Measurements from ENCODE around the gene SH2D6. TPM values are rescaled to one million over a fixed set of nuclear protein-coding genes. Genes with fewer than 3 reads are reported as not detected.
A peak's percentile ranks its signal among the peaks of the same experiment; 100 is the strongest.
"Not testable (repeated sequence)": the region's sequence is repeated elsewhere in the genome, so short reads cannot be mapped to it uniquely, and the experiment has no call there.

SH2D6 gene
- total RNA-seq, 1 donor from 2014 or later, result not detected

DNA sequence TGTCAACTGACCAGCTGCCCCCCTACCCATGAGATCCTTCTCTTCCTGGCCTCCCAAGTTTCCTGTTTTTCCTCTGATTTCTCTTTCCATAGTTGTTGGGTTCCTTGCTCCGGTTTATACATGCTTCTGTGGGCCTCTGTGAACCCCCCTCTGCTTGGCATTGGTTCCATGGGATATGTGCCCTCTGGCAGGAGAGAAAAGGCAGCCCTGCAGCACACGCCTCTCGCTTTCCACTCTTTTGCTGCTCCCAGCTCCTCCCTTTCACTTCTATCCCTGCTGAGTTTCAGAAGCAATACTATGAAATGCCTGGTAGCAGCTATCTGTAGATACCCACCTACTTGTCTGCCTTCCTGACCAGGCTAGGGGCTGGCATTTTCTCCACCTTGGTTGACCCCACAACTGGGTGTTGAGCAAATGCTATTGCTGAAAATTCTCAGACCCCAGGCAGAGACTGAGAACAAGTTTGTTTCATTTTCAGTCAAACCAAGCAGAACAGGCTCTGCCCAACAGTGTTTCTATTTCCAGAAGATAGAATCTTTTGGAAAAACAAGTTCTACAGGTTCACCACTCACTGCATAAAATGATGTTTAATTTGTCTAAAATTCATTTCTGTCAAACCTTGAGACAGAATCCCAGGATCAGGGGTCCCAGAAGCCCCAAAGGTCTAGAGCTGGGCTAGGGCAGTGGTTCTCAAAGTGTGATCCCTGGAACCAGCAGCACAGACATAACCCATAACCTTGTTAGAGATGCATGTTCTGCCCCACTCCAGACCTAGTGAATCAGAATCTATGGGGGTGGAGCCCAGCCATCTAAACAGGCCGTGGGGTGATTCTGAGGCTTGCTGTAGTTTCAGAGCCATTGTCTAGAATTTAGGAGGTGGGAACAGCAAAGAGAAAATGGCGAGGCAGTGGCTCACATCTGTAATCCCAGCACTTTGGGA lies 21.7 kb upstream of the SH2D6 start:
- no peak for DNase-seq
- intact Hi-C loops (cut with micrococcal nuclease), result no loop called here
- ATAC-seq, result peak; percentile 18

DNA sequence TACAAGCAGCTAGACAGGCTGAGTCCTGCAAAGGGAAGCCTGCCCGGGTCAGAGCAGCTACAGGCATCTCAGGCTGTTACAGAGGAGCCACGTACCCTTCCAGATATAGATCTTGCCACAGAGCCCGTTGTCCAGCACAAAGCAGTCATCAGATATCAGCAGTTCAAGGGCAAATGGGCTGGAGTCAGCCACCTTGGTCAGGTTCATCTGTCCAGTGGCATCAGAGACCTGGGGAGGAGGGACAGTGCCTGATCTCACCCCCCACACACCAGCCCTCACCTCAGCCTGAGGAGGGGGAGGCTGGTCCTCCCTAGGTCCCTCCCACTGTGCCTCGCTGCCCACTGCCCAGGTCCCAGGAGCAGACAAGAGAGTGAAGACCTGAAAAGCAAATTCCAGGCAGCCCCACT lies 20.6 kb upstream of the SH2D6 start:
- DNase-seq (no peak), ATAC-seq (no peak)
- intact Hi-C loops (cut with micrococcal nuclease), result no loop called here

GRCh38 chr2:85398426-85399182 lies 19.9 kb upstream of the SH2D6 start:
- intact Hi-C loops (cut with micrococcal nuclease), result no loop called here
- DNase-seq, result no peak
- no peak for ATAC-seq

DNA sequence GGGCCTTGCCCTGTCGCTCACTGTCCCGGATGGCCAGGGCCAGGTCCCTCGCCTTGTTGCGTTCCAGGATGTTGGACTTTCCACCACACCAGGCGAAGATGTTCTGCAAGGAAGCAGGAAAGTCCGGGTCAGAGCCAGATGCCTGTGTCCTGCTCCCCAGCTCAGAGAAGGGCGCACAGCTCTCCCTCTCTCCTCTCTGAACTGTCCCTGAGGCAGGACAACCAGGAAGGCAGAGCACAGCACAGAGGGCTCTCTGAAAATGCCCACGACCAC lies 19.4 kb upstream of the SH2D6 start:
- ATAC-seq (no peak), DNase-seq (no peak)
- intact Hi-C loops (cut with micrococcal nuclease), result no loop called here

DNA sequence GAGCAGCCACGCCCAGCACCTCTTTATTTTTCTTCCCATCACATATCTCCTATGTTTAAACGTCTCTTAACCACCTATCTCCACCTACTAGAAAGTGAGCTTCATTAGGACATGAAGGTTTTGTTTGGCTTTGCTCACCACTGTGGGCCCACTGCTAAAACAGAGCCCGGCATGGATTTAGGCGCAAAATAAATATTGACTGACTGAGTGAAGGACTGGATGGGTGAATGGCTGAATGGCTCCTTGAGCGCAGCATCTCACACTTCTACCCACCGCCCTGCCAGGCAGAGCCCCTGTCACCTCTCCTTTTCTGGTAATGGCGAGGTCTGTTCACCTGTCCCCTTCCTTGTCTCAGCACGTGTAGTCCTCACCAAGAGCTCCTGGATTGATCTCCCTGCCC lies 18.5 kb upstream of the SH2D6 start:
- ATAC-seq, result no peak
- no peak for DNase-seq
- intact Hi-C loops (cut with micrococcal nuclease), result no loop called here

GRCh38 chr2:85400541-85401463 lies 17.7 kb upstream of the SH2D6 start:
- intact Hi-C loops (cut with micrococcal nuclease), result no loop called here
- ATAC-seq (no peak), DNase-seq (no peak)

- ATAC-seq, result no peak
- DNase-seq, result no peak
- intact Hi-C loops (cut with micrococcal nuclease), result no loop called here
Observed at GRCh38 chr2:85401464-85401805, 17.1 kb upstream of the SH2D6 start.

- DNase-seq (no peak), ATAC-seq (no peak)
- intact Hi-C loops (cut with micrococcal nuclease), result no loop called here
Observed at GRCh38 chr2:85401844-85402243, 16.7 kb upstream of the SH2D6 start.

DNA sequence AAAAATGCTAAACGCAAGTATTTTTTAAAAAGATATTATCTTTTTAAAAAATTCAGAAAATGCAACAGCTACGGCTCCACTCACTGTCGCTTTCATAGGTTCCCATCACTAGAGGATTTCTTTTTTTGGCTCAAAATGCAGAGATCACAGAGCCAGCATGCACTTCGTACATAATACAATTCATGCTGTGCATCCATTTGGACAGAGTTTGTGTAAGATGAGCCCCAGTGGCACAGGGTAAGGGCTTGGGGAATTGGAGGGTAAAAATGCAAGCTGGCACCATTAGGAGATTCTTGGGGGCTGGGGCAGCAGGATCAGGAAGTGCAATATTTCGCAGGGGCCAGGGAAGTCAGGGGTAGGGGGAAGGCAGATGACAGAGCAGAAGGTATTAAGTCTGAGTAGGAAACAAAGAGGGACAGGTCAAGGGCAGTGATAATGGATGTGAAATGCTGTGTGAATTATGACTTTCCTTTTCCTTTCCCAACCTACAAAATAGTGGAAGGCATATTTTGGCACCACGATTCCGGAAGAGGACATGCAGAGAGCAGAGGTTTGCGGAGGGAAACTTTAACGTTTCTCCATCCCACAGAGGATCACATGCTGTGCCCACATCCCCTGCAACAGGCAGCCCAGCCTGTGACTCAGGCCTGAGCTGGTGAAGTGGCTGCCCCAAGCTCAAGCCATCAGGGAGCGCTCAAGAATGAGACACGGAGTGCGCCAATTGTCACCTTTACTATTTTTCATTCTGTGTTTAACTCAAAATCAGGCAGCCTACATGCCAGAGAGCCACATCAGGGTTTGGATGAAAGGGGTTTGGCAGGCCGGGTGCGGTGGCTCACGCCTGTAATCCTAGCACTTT lies 13.1 kb upstream of the SH2D6 start:
- intact Hi-C loops (cut with micrococcal nuclease), result no loop called here
- ATAC-seq (peak; percentile 67), DNase-seq (peak; percentile 59)

DNA sequence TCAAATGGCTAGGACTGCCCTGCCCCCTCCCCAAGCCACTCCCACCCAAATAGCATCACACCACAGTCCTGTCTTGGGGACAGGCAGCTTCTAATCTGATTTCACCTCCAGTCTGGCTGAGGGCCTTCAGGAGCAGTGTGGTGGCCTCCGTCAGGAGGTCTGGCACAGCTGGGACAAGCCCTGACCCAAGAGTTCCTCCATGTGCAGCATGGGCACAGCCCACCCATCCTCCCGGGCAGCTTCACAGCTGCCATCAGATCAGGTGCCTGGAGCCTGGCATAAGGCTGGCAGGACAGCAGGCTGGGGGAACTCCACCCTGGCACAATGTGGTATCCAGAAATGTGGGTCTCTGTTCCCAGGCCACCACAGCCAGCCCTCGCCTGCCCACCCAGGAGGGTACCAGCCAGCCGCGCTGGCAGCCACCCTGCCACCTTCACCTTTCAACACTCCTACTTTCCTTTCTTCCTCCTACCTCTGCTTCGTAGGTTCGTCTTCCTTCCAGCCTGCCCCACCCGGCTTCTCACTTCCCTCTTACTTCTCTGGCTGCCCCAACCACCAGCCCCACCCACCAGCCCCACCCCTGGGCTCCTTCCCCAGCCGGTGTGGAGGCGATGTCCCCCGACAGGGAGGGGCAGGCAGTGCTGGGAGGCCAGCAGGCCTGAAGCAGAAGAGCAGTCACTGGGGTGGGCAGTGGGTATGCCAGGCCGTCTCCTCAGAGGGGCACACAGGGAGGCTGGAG lies 8.5 kb upstream of the SH2D6 start, which contains the start of gene CAPG:
TSS of gene CAPG (minus strand) at position 522 of the 739 bp plus-strand sequence. CDS start 8,221 bp downstream, outside the sequence.
- ATAC-seq (peak; percentile 32), DNase-seq (peak; percentile 60)
- intact Hi-C loops (cut with micrococcal nuclease), result no loop called here

- intact Hi-C loops (cut with micrococcal nuclease), result no loop called here
- DNase-seq (no peak), ATAC-seq (no peak)
Observed at GRCh38 chr2:85410584-85411404, 7.7 kb upstream of the SH2D6 start.

GRCh38 chr2:85411405-85411748 lies 7.1 kb upstream of the SH2D6 start:
- intact Hi-C loops (cut with micrococcal nuclease), result no loop called here
- DNase-seq, result no peak

GRCh38 chr2:85413592-85414420 lies 4.7 kb upstream of the SH2D6 start:
- intact Hi-C loops (cut with micrococcal nuclease), result no loop called here

More at GRCh38 chr2:85411405-85411748, 7.1 kb upstream of the SH2D6 start:
- ATAC-seq, result no peak

GRCh38 chr2:85414421-85414759 lies 4.1 kb upstream of the SH2D6 start:
- ATAC-seq; intact Hi-C loops (cut with micrococcal nuclease); DNase-seq: not testable (repeated sequence)

More at GRCh38 chr2:85413592-85414420, 4.7 kb upstream of the SH2D6 start:
- peak; percentile 21 for ATAC-seq
- peak; percentile 51 for DNase-seq

DNA sequence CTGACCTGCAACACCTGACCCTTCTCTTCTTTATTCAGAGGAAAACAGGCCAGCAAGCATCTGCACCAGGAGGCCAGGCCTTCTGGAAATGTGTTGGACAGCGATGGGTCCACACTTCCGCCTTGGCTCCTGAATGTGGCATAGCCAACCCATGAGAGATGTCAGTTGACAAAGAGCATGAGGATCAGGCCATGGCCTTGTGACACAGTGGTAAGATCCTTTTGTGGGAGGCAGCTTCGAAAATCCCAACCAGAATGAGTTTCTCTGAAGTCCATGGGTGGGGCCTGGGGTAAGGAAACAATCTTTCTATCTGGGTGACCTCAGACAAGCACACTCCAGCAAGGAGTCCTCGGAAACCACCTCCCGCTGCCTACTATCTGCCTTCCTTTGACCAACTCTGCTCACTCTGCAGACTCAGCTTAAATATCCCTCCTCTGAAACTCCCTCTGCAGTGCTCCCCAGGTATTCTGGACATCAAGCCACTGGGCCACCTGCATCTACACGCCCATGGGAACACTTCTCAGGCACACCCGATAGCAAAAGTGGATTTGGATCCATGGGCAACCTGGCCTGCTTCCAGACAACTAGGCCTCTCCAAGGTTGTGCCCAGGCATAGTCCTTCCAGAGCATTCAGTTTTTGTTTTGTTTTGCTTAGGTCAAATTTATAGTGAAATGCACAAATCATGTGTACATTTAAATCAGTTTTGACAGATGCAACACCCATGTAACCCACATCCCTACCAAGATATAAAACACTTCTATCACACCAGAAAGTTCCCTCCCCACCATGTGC lies 3.6 kb upstream of the SH2D6 start:
- ATAC-seq (no peak), DNase-seq (no peak)
- intact Hi-C loops (cut with micrococcal nuclease), result no loop called here

All from left ventricle myocardium superior (tissue), 1 donor.